ENCODE measurements around the gene BRINP3. TPM values are rescaled to one million over a fixed set of nuclear protein-coding genes. Genes with fewer than 3 reads are reported as not detected.

Gene BRINP3
- total and polyA plus RNA-seq, 4 donors, result 0.25 to 1.7 TPM; not detected in 2

DNA sequence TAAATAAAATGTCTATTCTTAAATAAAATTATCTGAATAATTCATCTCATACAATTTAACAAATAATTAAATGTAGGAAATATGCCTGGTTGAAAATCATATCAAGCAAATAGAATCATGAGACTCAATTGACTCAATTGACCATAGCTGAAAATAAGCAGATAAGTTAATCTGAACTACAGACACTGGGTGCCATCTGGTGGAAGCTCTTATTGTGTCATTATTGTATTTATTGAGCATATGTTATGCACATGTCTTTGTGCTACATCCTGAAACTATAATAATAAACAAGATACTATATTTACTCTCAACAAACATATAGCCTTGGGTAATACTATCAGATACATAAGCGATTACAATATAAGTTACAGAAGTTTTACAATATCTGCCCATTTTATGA, 41.0 kb downstream of the BRINP3 start:
- Histone ChIP-seq H3K4me3 (ENCODE audit: low read length in 2 of 2) (no peak overlapping the region), H3K27me3 (ENCODE audit: control insufficient read depth in 1 of 2, insufficient read depth in 2 of 2, low read length in 1 of 2) (no peaks in the 10 kb centered on the region), H3K36me3 (ENCODE audit: control insufficient read depth in 1 of 2, insufficient read depth in 2 of 2, low read length in 1 of 2) (no peaks in the 10 kb centered on the region), H3K4me1 (ENCODE audit: control insufficient read depth in 1 of 2, insufficient read depth in 2 of 2, low read length in 2 of 2) (no peaks in the 10 kb centered on the region), H3K27ac (ENCODE audit: low read depth in 1 of 2, low read length in 2 of 2) (no peak overlapping the region), H3K9me3 (ENCODE audit: control insufficient read depth, low read length) (no peaks in the 10 kb centered on the region)
- ATAC-seq (ENCODE audit: low FRiP score), result no peak
- DNase-seq, result no peak
- WGBS, 2 donors, result 70 to 86% methylated on average over 1 of the region's 1 CpG
- intact Hi-C loops (cut with DNase I), result no loop called here

- Histone ChIP-seq H3K27ac (ENCODE audit: low read depth in 1 of 2, low read length in 2 of 2) (no peak overlapping the region), H3K9me3 (ENCODE audit: control insufficient read depth, low read length) (no peaks in the 10 kb centered on the region), H3K4me3 (ENCODE audit: low read length in 2 of 2) (no peak overlapping the region), H3K36me3 (ENCODE audit: control insufficient read depth in 1 of 2, insufficient read depth in 2 of 2, low read length in 1 of 2) (no peaks in the 10 kb centered on the region), H3K27me3 (ENCODE audit: control insufficient read depth in 1 of 2, insufficient read depth in 2 of 2, low read length in 1 of 2) (no peaks in the 10 kb centered on the region), H3K4me1 (ENCODE audit: control insufficient read depth in 1 of 2, insufficient read depth in 2 of 2, low read length in 2 of 2) (no peaks in the 10 kb centered on the region)
- intact Hi-C loops (cut with DNase I), result no loop called here
- ATAC-seq (ENCODE audit: low FRiP score), result no peak
- 71 to 72% methylated on average over 2 of the region's 2 CpGs for WGBS, 2 donors
- DNase-seq, result no peak
Measured at GRCh38 chr1:190429932-190430331, 47.7 kb downstream of the BRINP3 start.

- ATAC-seq (ENCODE audit: low FRiP score) (no peak), DNase-seq (no peak)
- H3K27me3 ChIP-seq (ENCODE audit: control insufficient read depth in 1 of 2, insufficient read depth in 2 of 2, low read length in 1 of 2), result no peaks in the 10 kb centered on the region
- intact Hi-C loops (cut with DNase I), result no loop called here
- H3K4me3 ChIP-seq (ENCODE audit: low read length in 2 of 2), result no peak overlapping the region
- no peak overlapping the region for H3K27ac ChIP-seq (ENCODE audit: low read depth in 1 of 2, low read length in 2 of 2)
- no peaks in the 10 kb centered on the region for H3K9me3 ChIP-seq (ENCODE audit: control insufficient read depth, low read length)
- H3K36me3 ChIP-seq (ENCODE audit: control insufficient read depth in 1 of 2, insufficient read depth in 2 of 2, low read length in 1 of 2), result no peaks in the 10 kb centered on the region
- no peaks in the 10 kb centered on the region for H3K4me1 ChIP-seq (ENCODE audit: control insufficient read depth in 1 of 2, insufficient read depth in 2 of 2, low read length in 2 of 2)
Measured at GRCh38 chr1:190429141-190429540, 48.5 kb downstream of the BRINP3 start.

- DNase-seq, result no peak
- intact Hi-C loops (cut with DNase I), result no loop called here
- no peak overlapping the region for H3K27ac ChIP-seq (ENCODE audit: low read depth in 1 of 2, low read length in 2 of 2)
- 58 to 73% methylated on average over 1 of the region's 1 CpG for WGBS, 2 donors
- H3K4me3 ChIP-seq (ENCODE audit: low read length in 2 of 2), result no peak overlapping the region
- no peaks in the 10 kb centered on the region for H3K4me1 ChIP-seq (ENCODE audit: control insufficient read depth in 1 of 2, insufficient read depth in 2 of 2, low read length in 2 of 2)
- no peaks in the 10 kb centered on the region for H3K27me3 ChIP-seq (ENCODE audit: control insufficient read depth in 1 of 2, insufficient read depth in 2 of 2, low read length in 1 of 2)
- no peaks in the 10 kb centered on the region for H3K9me3 ChIP-seq (ENCODE audit: control insufficient read depth, low read length)
- ATAC-seq (ENCODE audit: low FRiP score), result no peak
- no peaks in the 10 kb centered on the region for H3K36me3 ChIP-seq (ENCODE audit: control insufficient read depth in 1 of 2, insufficient read depth in 2 of 2, low read length in 1 of 2)
Measured at GRCh38 chr1:190416239-190416638, 61.4 kb downstream of the BRINP3 start.

DNA sequence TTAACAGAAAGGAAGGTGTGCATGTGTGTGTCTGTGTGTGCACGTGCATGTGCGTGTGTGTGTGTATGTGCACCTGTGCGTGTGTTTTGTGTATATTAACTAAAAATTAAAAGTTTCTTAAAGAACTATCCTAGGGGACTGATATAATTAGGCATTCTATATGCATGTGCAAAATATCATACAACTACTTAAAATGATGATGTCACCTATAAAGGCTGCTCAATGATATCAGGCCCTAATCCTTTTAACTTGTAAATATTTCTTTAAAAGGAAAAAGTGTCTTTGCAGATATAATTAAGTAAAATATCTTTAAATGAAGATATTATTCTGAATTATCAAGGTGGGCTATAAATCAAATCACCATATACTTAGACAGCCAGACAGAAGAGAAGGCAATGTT, 64.5 kb downstream of the BRINP3 start:
- WGBS, 2 donors, result 93 to 94% methylated on average over 3 of the region's 3 CpGs
- DNase-seq, result no peak
- H3K36me3 ChIP-seq (ENCODE audit: control insufficient read depth in 1 of 2, insufficient read depth in 2 of 2, low read length in 1 of 2), result no peaks in the 10 kb centered on the region
- no peaks in the 10 kb centered on the region for H3K27me3 ChIP-seq (ENCODE audit: control insufficient read depth in 1 of 2, insufficient read depth in 2 of 2, low read length in 1 of 2)
- no peak overlapping the region for H3K4me3 ChIP-seq (ENCODE audit: low read length in 2 of 2)
- H3K4me1 ChIP-seq (ENCODE audit: control insufficient read depth in 1 of 2, insufficient read depth in 2 of 2, low read length in 2 of 2), result no peaks in the 10 kb centered on the region
- intact Hi-C loops (cut with DNase I), result no loop called here
- H3K27ac ChIP-seq (ENCODE audit: low read depth in 1 of 2, low read length in 2 of 2), result no peak overlapping the region
- H3K9me3 ChIP-seq (ENCODE audit: control insufficient read depth, low read length), result no peaks in the 10 kb centered on the region
- ATAC-seq (ENCODE audit: low FRiP score), result no peak

GRCh38 chr1:190403402-190403801, 74.3 kb downstream of the BRINP3 start:
- ATAC-seq (ENCODE audit: low FRiP score), result no peak
- Histone ChIP-seq H3K27me3 (ENCODE audit: control insufficient read depth in 1 of 2, insufficient read depth in 2 of 2, low read length in 1 of 2) (no peaks in the 10 kb centered on the region), H3K36me3 (ENCODE audit: control insufficient read depth in 1 of 2, insufficient read depth in 2 of 2, low read length in 1 of 2) (no peaks in the 10 kb centered on the region), H3K4me1 (ENCODE audit: control insufficient read depth in 1 of 2, insufficient read depth in 2 of 2, low read length in 2 of 2) (no peaks in the 10 kb centered on the region), H3K4me3 (ENCODE audit: low read length in 2 of 2) (no peak overlapping the region), H3K27ac (ENCODE audit: low read depth in 1 of 2, low read length in 2 of 2) (no peak overlapping the region), H3K9me3 (ENCODE audit: control insufficient read depth, low read length) (peaks cover 2% of the 10 kb centered on the region)
- WGBS, 2 donors, result 50 to 56% methylated on average over 3 of the region's 3 CpGs
- no peak for DNase-seq
- intact Hi-C loops (cut with DNase I), result no loop called here

GRCh38 chr1:190399233-190399632, 78.4 kb downstream of the BRINP3 start:
- H3K4me3 ChIP-seq (ENCODE audit: low read length in 2 of 2), result no peak overlapping the region
- H3K27ac ChIP-seq (ENCODE audit: low read depth in 1 of 2, low read length in 2 of 2), result no peak overlapping the region
- DNase-seq, result no peak
- H3K27me3 ChIP-seq (ENCODE audit: control insufficient read depth in 1 of 2, insufficient read depth in 2 of 2, low read length in 1 of 2), result no peaks in the 10 kb centered on the region
- no peaks in the 10 kb centered on the region for H3K4me1 ChIP-seq (ENCODE audit: control insufficient read depth in 1 of 2, insufficient read depth in 2 of 2, low read length in 2 of 2)
- peaks cover 2% of the 10 kb centered on the region for H3K9me3 ChIP-seq (ENCODE audit: control insufficient read depth, low read length)
- no peak for ATAC-seq (ENCODE audit: low FRiP score)
- intact Hi-C loops (cut with DNase I), result no loop called here
- no peaks in the 10 kb centered on the region for H3K36me3 ChIP-seq (ENCODE audit: control insufficient read depth in 1 of 2, insufficient read depth in 2 of 2, low read length in 1 of 2)
- 61 to 64% methylated on average over 3 of the region's 3 CpGs for WGBS, 2 donors

DNA sequence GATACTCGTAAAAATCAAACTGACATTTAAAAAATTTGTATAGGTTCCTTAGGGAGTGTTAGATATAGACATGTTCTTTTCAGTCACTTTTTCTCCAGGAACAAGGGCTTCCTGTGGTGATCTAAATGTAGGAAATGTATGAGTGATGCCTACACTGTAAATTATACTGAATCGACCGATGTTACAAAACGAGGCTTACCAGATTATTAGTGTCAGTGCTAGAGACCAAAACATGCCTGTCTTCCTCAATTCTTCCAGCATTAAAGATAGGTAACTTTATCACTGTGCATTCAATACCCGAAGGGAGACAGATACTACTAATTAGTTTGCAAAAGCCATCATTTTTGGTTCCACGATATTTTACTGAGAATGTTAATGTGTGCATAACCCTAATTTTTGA, 86.1 kb downstream of the BRINP3 start:
- Histone ChIP-seq H3K4me1 (ENCODE audit: control insufficient read depth in 1 of 2, insufficient read depth in 2 of 2, low read length in 2 of 2) (no peaks in the 10 kb centered on the region), H3K4me3 (ENCODE audit: low read length in 2 of 2) (no peak overlapping the region), H3K36me3 (ENCODE audit: control insufficient read depth in 1 of 2, insufficient read depth in 2 of 2, low read length in 1 of 2) (no peaks in the 10 kb centered on the region), H3K27me3 (ENCODE audit: control insufficient read depth in 1 of 2, insufficient read depth in 2 of 2, low read length in 1 of 2) (no peaks in the 10 kb centered on the region), H3K27ac (ENCODE audit: low read depth in 1 of 2, low read length in 2 of 2) (no peak overlapping the region), H3K9me3 (ENCODE audit: control insufficient read depth, low read length) (no peaks in the 10 kb centered on the region)
- no peak for DNase-seq
- ATAC-seq (ENCODE audit: low FRiP score), result no peak
- 73 to 77% methylated on average over 6 of the region's 6 CpGs for WGBS, 2 donors
- intact Hi-C loops (cut with DNase I), result no loop called here

DNA sequence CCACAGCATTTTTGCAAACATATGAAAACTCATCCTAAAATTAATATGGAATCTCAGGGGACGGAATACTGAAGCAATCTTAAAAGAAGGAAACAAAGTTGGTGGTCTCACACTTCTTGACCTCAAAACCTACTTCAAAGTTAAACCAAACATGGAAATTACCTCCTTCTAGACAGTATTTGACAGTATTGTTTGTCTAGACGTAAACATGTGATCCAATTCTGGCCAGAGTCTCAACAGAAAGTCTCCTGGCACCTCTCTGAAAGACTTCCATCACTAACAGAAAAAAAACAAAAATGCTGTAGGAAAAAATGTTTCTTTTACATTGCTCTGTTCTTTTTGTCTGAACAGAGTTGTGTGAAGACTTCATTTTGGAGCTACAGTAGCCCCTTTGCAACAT, 99.7 kb downstream of the BRINP3 start:
- ATAC-seq (ENCODE audit: low FRiP score), result no peak
- Histone ChIP-seq H3K36me3 (ENCODE audit: control insufficient read depth in 1 of 2, insufficient read depth in 2 of 2, low read length in 1 of 2) (no peaks in the 10 kb centered on the region), H3K27ac (ENCODE audit: low read depth in 1 of 2, low read length in 2 of 2) (no peak overlapping the region), H3K4me1 (ENCODE audit: control insufficient read depth in 1 of 2, insufficient read depth in 2 of 2, low read length in 2 of 2) (no peaks in the 10 kb centered on the region), H3K4me3 (ENCODE audit: low read length in 2 of 2) (no peak overlapping the region), H3K9me3 (ENCODE audit: control insufficient read depth, low read length) (no peaks in the 10 kb centered on the region), H3K27me3 (ENCODE audit: control insufficient read depth in 1 of 2, insufficient read depth in 2 of 2, low read length in 1 of 2) (no peaks in the 10 kb centered on the region)
- intact Hi-C loops (cut with DNase I), result no loop called here
- DNase-seq, result no peak
- WGBS, 2 donors, result 35 to 50% methylated on average over 2 of the region's 2 CpGs
